Panc1 (cell line): ENCODE data around the gene WDR70. TPM values are rescaled to one million over a fixed set of nuclear protein-coding genes. Genes with fewer than 3 reads are reported as not detected.

Source experiments
- ATAC-seq: fragments of 200-7000 bp; cut with Tn5 transposase; 2 replicates; pipeline ENCODE4 v1.9.1; 2020; ENCODE audit warnings: mild to moderate bottlenecking, moderate library complexity
- BruUV-seq: library from RNA; stranded (reverse); fragments of 400-500 nt; replicated peaks from 2 replicates; lab custom pipeline; 2021; lab: Mats Ljungman, UMichigan
- CTCF ChIA-PET: fragments of 300-600 bp; sonication (Branson Sonifier 250); formaldehyde crosslinking; loops from one replicate; lab custom pipeline; 2022; ENCODE audit warnings: antibody characterized with exemption; lab: Charles Lee
- POLR2A ChIA-PET: fragments of 300-600 bp; sonication (Branson Sonifier 250); formaldehyde crosslinking; loops from one replicate; lab custom pipeline; 2022; ENCODE audit warnings: antibody characterized with exemption; lab: Charles Lee
- DNase-seq: peaks from one replicate; pipeline ENCODE4 v3.0.0-alpha.2; 2010; ENCODE audit warnings: low read depth, low spot score
- H3K27ac ChIP-seq: 2 replicates; pipeline ENCODE4 v1.5.1; 2011; ENCODE audit warnings: mild to moderate bottlenecking, low read length, inconsistent platforms
- H3K27me3 ChIP-seq: fragments of 200-500 bp; sonication (Bioruptor generic); 2 replicates; pipeline ENCODE4 v1.6.0; 2014; ENCODE audit warnings: low read length, inconsistent platforms; ENCODE audit not compliant: control insufficient read depth, insufficient read depth
- H3K36me3 ChIP-seq: fragments of 200-500 bp; sonication (Bioruptor generic); 2 replicates; pipeline ENCODE4 v1.5.1; 2014; ENCODE audit warnings: inconsistent platforms, mild to moderate bottlenecking, low read length, moderate library complexity; ENCODE audit not compliant: control insufficient read depth, insufficient read depth
- H3K4me1 ChIP-seq: 2 replicates; pipeline ENCODE4 v1.5.1; 2011; ENCODE audit warnings: inconsistent platforms, mild to moderate bottlenecking, low read length, moderate library complexity; ENCODE audit not compliant: control insufficient read depth, insufficient read depth
- H3K4me3 ChIP-seq, 2 experiments: 2 replicates each; pipeline ENCODE4 v1.5.1; 2011 to 2012; ENCODE audit warnings: low read depth in 2 of 2, low read length in 2 of 2, mild to moderate bottlenecking in 2 of 2, inconsistent platforms in 1 of 2, moderate library complexity in 1 of 2
- H3K9me3 ChIP-seq: fragments of 200-500 bp; sonication (Bioruptor generic); 2 replicates; pipeline ENCODE4 v1.5.1; 2014; ENCODE audit warnings: low read depth, mild to moderate bottlenecking, inconsistent platforms, low read length, moderate library complexity; ENCODE audit not compliant: control insufficient read depth, insufficient read depth
- POLR2AphosphoS5 ChIP-seq: IDR thresholded peaks from 2 replicates; pipeline ENCODE4 v1.6.1; 2012; ENCODE audit warnings: mild to moderate bottlenecking, low read depth, low read length, moderate library complexity
- SIN3A ChIP-seq: IDR thresholded peaks from 2 replicates; pipeline ENCODE4 v1.6.1; 2012; ENCODE audit warnings: low read depth, mild to moderate bottlenecking, low read length, moderate library complexity, borderline replicate concordance; ENCODE audit not compliant: insufficient read depth
- TCF7L2 ChIP-seq: IDR thresholded peaks from 2 replicates; pipeline ENCODE4 v1.6.1; 2011; ENCODE audit warnings: mild to moderate bottlenecking, low read depth, low read length, inconsistent platforms
- in situ Hi-C: cut with HindIII; loops from 2 replicates; pipeline ENCODE4 v1.10.0; 2016; ENCODE audit warnings: low sequenced_read_pairs, low pct_unique_long_range_greater_than_20kb
- intact Hi-C: fragments of 100-400 bp; cut with micrococcal nuclease; formaldehyde crosslinking; loops from one replicate; pipeline ENCODE4 v1.10.0; 2022; ENCODE audit not compliant: unreplicated experiment
- total RNA-seq: library from RNA; stranded (reverse); gene quantifications from one replicate; pipeline ENCODE4 v1.2.1, GENCODE V29; 2021; ENCODE audit not compliant: unreplicated experiment
- TF ChIP-seq, protein P1 (sequence below), 2 experiments: IDR thresholded peaks; 2 replicates each; pipeline ENCODE4 v1.6.1; 2011 to 2012; ENCODE audit warnings: low read depth in 2 of 2, control low read depth in 1 of 2, low read length in 1 of 2, mild to moderate bottlenecking in 1 of 2, moderate library complexity in 1 of 2; ENCODE audit not compliant: insufficient read depth in 1 of 2
- TF ChIP-seq, protein P2 (sequence below): fragments of 450-650 bp; IDR thresholded peaks from 2 replicates; pipeline ENCODE4 v1.5.1; 2017; ENCODE audit warnings: mild to moderate bottlenecking

Gene WDR70
- total RNA-seq, 1 experiment from 2014 or later, result 29.5 TPM

DNA sequence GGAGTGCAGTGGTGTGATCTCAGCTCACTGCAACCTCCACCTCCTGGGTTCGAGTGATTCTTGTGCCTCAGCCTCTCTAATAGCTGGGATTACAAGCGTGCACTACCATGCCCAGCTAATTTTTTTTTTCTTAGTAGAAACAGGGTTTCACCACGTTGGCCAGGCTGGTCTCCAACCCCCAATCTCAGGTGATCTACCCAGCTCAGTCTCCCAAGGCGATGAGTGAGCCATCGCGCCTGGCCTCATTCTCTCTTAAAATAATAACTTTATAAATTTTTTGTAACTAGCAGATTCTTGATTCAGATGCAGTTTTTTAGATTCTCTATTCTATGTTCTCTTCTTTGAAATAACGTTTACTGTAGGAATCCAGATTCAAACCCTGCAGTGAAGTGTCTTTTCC is 333.6 kb downstream of the WDR70 start:
- peaks cover 7% of the 10 kb centered on the region; the same call in 1 of the 2 replicates for H3K4me1 ChIP-seq
- no peaks in the 10 kb centered on the region for H3K36me3 ChIP-seq
- no peak overlapping the region for H3K27ac ChIP-seq
- H3K4me3 ChIP-seq, result no peak overlapping the region
- H3K27me3 ChIP-seq, result no peaks in the 10 kb centered on the region
- ATAC-seq, result no peak
- no TSS peak for BruUV-seq
- no peaks in the 10 kb centered on the region for H3K9me3 ChIP-seq
- intact Hi-C loops, result no loop called here
- no peak for DNase-seq
- ChIA-PET CTCF (no interaction called here), POLR2A (no interaction called here)
- TF ChIP-seq TCF7L2, result no peak
- TF ChIP-seq, protein P1, sequence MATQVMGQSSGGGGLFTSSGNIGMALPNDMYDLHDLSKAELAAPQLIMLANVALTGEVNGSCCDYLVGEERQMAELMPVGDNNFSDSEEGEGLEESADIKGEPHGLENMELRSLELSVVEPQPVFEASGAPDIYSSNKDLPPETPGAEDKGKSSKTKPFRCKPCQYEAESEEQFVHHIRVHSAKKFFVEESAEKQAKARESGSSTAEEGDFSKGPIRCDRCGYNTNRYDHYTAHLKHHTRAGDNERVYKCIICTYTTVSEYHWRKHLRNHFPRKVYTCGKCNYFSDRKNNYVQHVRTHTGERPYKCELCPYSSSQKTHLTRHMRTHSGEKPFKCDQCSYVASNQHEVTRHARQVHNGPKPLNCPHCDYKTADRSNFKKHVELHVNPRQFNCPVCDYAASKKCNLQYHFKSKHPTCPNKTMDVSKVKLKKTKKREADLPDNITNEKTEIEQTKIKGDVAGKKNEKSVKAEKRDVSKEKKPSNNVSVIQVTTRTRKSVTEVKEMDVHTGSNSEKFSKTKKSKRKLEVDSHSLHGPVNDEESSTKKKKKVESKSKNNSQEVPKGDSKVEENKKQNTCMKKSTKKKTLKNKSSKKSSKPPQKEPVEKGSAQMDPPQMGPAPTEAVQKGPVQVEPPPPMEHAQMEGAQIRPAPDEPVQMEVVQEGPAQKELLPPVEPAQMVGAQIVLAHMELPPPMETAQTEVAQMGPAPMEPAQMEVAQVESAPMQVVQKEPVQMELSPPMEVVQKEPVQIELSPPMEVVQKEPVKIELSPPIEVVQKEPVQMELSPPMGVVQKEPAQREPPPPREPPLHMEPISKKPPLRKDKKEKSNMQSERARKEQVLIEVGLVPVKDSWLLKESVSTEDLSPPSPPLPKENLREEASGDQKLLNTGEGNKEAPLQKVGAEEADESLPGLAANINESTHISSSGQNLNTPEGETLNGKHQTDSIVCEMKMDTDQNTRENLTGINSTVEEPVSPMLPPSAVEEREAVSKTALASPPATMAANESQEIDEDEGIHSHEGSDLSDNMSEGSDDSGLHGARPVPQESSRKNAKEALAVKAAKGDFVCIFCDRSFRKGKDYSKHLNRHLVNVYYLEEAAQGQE (IDR thresholded peaks at IDR 0.05; ENCODE audit: insufficient read depth in 1 of 2, low read depth in 2 of 2, low read length in 1 of 2), result no peak
- no peak for TF ChIP-seq POLR2AphosphoS5
- in situ Hi-C loops, result no loop called here

DNA sequence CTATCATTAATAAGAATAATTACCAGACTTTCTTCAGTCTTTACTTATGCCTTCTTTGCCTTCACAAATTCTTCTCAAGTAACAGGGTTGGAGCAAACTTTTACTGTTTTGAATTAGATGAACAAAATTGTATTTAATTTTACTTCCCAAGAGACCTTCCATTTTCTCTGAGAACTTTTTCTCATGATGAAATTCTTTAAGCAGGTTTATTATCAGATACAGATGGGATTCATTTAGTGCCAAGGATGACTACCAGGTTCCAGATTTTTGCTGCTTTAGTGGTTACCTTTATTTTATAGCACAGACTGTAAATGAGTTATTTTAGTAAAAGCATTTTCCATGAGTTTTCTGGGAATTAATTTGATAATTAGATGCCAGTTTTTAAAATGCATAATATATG is 335.6 kb downstream of the WDR70 start:
- CTCF ChIA-PET, result no interaction called here
- ATAC-seq, result no peak

More for the DNA sequence above, 335.6 kb downstream of the WDR70 start:
- intact Hi-C loops, result no loop called here
- peaks cover 7% of the 10 kb centered on the region; the same call in 1 of the 2 replicates for H3K4me1 ChIP-seq
- no peaks in the 10 kb centered on the region for H3K9me3 ChIP-seq
- in situ Hi-C loops, result no loop called here
- no peaks in the 10 kb centered on the region for H3K27me3 ChIP-seq
- no TSS peak for BruUV-seq
- POLR2A ChIA-PET, result no interaction called here
- no peak for DNase-seq
- H3K27ac ChIP-seq, result no peak overlapping the region
- no peaks in the 10 kb centered on the region for H3K36me3 ChIP-seq
- TF ChIP-seq POLR2AphosphoS5 (no peak), SIN3A (no peak), TCF7L2 (no peak)
- TF ChIP-seq, protein P1 (IDR thresholded peaks at IDR 0.05; ENCODE audit: insufficient read depth in 1 of 2, low read depth in 2 of 2, low read length in 1 of 2), result no peak
- TF ChIP-seq, protein P2, sequence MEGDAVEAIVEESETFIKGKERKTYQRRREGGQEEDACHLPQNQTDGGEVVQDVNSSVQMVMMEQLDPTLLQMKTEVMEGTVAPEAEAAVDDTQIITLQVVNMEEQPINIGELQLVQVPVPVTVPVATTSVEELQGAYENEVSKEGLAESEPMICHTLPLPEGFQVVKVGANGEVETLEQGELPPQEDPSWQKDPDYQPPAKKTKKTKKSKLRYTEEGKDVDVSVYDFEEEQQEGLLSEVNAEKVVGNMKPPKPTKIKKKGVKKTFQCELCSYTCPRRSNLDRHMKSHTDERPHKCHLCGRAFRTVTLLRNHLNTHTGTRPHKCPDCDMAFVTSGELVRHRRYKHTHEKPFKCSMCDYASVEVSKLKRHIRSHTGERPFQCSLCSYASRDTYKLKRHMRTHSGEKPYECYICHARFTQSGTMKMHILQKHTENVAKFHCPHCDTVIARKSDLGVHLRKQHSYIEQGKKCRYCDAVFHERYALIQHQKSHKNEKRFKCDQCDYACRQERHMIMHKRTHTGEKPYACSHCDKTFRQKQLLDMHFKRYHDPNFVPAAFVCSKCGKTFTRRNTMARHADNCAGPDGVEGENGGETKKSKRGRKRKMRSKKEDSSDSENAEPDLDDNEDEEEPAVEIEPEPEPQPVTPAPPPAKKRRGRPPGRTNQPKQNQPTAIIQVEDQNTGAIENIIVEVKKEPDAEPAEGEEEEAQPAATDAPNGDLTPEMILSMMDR, result no peak
- H3K4me3 ChIP-seq, result no peak overlapping the region
